GM23248 (cell line): Measurements from ENCODE around the gene HLCS. TPM values are rescaled to one million over a fixed set of nuclear protein-coding genes. Genes with fewer than 3 reads are reported as not detected.

Experiments used
- DNase-seq: peaks from one replicate; pipeline ENCODE4 v3.0.0-alpha.2; 2015
- H2AFZ ChIP-seq: fragments of 200-600 bp; sonication (generic); 2 replicates; pipeline ENCODE4 v1.6.1; 2016; ENCODE audit warnings: antibody characterized with exemption
- H3F3A ChIP-seq: fragments of 200-600 bp; sonication (generic); 2 replicates; pipeline ENCODE4 v1.6.1; 2016; ENCODE audit warnings: mild to moderate bottlenecking, antibody characterized with exemption, mixed run types; ENCODE audit not compliant: insufficient read depth
- H3K27ac ChIP-seq: fragments of 200-600 bp; sonication (generic); 2 replicates; pipeline ENCODE4 v1.5.1; 2016; ENCODE audit warnings: mild to moderate bottlenecking
- H3K27me3 ChIP-seq: fragments of 200-600 bp; sonication (generic); replicated peaks from 2 replicates; pipeline ENCODE4 v1.6.1; 2016; ENCODE audit warnings: mild to moderate bottlenecking; ENCODE audit not compliant: insufficient read depth
- H3K36me3 ChIP-seq: fragments of 200-600 bp; sonication (generic); 2 replicates; pipeline ENCODE4 v1.6.1; 2016; ENCODE audit warnings: low read depth, mild to moderate bottlenecking
- H3K4me1 ChIP-seq: fragments of 200-600 bp; sonication (generic); 2 replicates; pipeline ENCODE4 v1.6.1; 2016; ENCODE audit warnings: mild to moderate bottlenecking; ENCODE audit not compliant: insufficient read depth
- H3K4me2 ChIP-seq: fragments of 200-600 bp; sonication (generic); one replicate; pipeline ENCODE4 v1.6.1; 2016; ENCODE audit warnings: mild to moderate bottlenecking; ENCODE audit not compliant: unreplicated experiment
- H3K4me3 ChIP-seq: fragments of 200-600 bp; sonication (generic); 2 replicates; pipeline ENCODE4 v1.5.1; 2016; ENCODE audit warnings: mild to moderate bottlenecking
- H3K79me2 ChIP-seq: fragments of 200-600 bp; sonication (generic); 2 replicates; pipeline ENCODE4 v1.6.1; 2016; ENCODE audit warnings: mild to moderate bottlenecking; ENCODE audit not compliant: insufficient read depth
- H3K9ac ChIP-seq: fragments of 200-600 bp; sonication (generic); 2 replicates; pipeline ENCODE4 v1.6.1; 2016; ENCODE audit warnings: mild to moderate bottlenecking
- H3K9me2 ChIP-seq: fragments of 200-600 bp; sonication (generic); 2 replicates; pipeline ENCODE4 v1.6.1; 2016; ENCODE audit warnings: mixed run types, mild to moderate bottlenecking, moderate library complexity; ENCODE audit not compliant: insufficient read depth
- H3K9me3 ChIP-seq: fragments of 200-600 bp; sonication (generic); one replicate; pipeline ENCODE4 v1.6.1; 2017; ENCODE audit warnings: low read depth
- H4K20me1 ChIP-seq: fragments of 200-600 bp; sonication (generic); 2 replicates; pipeline ENCODE4 v1.6.0; 2016; ENCODE audit not compliant: insufficient read depth
- EZH2 ChIP-seq: fragments of 200-600 bp; sonication (generic); IDR thresholded peaks from 2 replicates; pipeline ENCODE4 v1.6.1; 2018; ENCODE audit warnings: antibody characterized with exemption, mild to moderate bottlenecking; ENCODE audit not compliant: insufficient read depth, poor library complexity, severe bottlenecking
- EZH2phosphoT487 ChIP-seq: fragments of 200-600 bp; sonication (generic); IDR thresholded peaks from 2 replicates; pipeline ENCODE4 v1.6.1; 2018; ENCODE audit warnings: antibody characterized with exemption, moderate library complexity, mild to moderate bottlenecking, low read depth; ENCODE audit not compliant: insufficient read depth
- WGBS, 2 experiments: methylation state at CpG; one replicate each; pipeline ENCODE4 v1.1.6; 2015 to 2017; ENCODE audit warnings: low lambda C conversion rate in 2 of 2, low coverage in 1 of 2; ENCODE audit errors: missing lambda C conversion rate in 2 of 2; 5-methylcytosine and 5-hydroxymethylcytosine counted together
- in situ Hi-C: fragments of 300-500 bp; cut with MboI; formaldehyde crosslinking; loops from 2 replicates; pipeline ENCODE4 v1.15.0; 2020
- polyA plus RNA-seq: library from polyadenylated mRNA; unstranded; fragments of >200 nt; fragmentation: Nextera tagmentation; extraction: Ambion mirVana; gene quantifications from 2 replicates; pipeline ENCODE4 v1.2.1, GENCODE V29; 2016
- total RNA-seq: library from RNA; depleted of rRNA; stranded (reverse); fragments of >200 nt; shearing (Covaris generic); gene quantifications from 2 replicates; pipeline ENCODE4 v1.2.3, GENCODE V29; 2014

The HLCS gene
- total and polyA plus RNA-seq, 2 experiments from 2014 or later: 21.4 to 42.5 TPM

DNA sequence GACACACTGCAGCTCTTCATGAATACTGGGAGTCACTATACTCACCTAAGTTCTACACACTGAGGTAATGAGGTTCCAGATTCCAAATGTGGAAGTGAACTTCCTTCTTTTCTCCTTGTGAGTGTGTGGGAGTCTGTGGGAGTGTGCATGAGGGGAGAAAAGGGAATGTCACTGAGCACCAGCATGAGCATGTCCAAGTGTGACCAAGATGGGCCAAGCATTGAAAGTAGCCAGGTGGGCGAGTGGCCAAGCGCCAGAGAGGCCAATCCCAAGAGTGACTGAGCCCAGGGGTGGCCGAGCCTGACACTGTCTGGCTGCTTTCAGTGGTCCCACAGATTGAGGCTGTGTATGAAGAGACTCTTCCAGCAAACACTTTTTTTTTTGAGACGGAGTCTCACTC, 132.3 kb downstream of the HLCS start:
- no peaks in the 10 kb centered on the region for H3F3A ChIP-seq
- in situ Hi-C loops: no loop called here

DNA sequence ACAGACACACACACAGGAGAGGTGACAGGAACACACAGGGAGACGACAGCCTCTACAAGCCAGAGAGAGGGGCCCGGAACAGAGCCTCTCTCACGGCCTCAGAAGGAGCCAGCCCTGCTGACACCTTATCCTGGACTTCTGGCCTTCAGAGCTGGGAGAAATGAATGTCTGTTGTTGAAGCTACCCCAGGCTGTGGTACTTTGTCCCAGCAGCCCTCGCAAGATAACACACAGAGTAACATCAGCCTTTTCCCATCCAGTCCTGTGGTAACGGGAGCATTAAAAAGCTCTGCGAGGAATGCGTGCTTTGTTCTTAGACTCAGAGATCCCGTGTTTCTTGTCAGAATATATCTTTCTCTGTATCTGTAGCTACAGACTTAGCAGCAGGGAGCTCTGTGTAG, 136.4 kb downstream of the HLCS start:
- DNase-seq: no peak
- Histone ChIP-seq H3K9me2 (no peaks in the 10 kb centered on the region), H3K4me2 (no peak overlapping the region), H3K79me2 (no peaks in the 10 kb centered on the region), H3K4me3 (no peak overlapping the region), H3F3A (no peaks in the 10 kb centered on the region), H3K9me3 (no peaks in the 10 kb centered on the region), H2AFZ (no peak overlapping the region), H3K9ac (no peak overlapping the region), H3K27me3 (no peaks in the 10 kb centered on the region), H3K36me3 (no peaks in the 10 kb centered on the region), H4K20me1 (no peaks in the 10 kb centered on the region), H3K4me1 (no peaks in the 10 kb centered on the region), H3K27ac (no peak overlapping the region)
- no peak for TF ChIP-seq EZH2phosphoT487
- no peak for TF ChIP-seq EZH2
- in situ Hi-C loops: no loop called here
- 94 to 95% methylated on average over 8 of the region's 8 CpGs for WGBS, 2 experiments

More for the DNA sequence above, 132.3 kb downstream of the HLCS start:
- H3K36me3 ChIP-seq: no peaks in the 10 kb centered on the region
- no peaks in the 10 kb centered on the region for H3K9me3 ChIP-seq
- no peaks in the 10 kb centered on the region for H3K79me2 ChIP-seq
- WGBS, 2 experiments: 78 to 81% methylated on average over 4 of the region's 4 CpGs
- TF ChIP-seq EZH2 (no peak), EZH2phosphoT487 (no peak)
- no peak overlapping the region for H3K9ac ChIP-seq
- DNase-seq: no peak
- H3K27ac ChIP-seq: no peak overlapping the region
- H2AFZ ChIP-seq: no peak overlapping the region
- no peak overlapping the region for H3K4me2 ChIP-seq
- H3K9me2 ChIP-seq: no peaks in the 10 kb centered on the region
- no peaks in the 10 kb centered on the region for H3K27me3 ChIP-seq
- H4K20me1 ChIP-seq: no peaks in the 10 kb centered on the region
- no peaks in the 10 kb centered on the region for H3K4me1 ChIP-seq
- no peak overlapping the region for H3K4me3 ChIP-seq

DNA sequence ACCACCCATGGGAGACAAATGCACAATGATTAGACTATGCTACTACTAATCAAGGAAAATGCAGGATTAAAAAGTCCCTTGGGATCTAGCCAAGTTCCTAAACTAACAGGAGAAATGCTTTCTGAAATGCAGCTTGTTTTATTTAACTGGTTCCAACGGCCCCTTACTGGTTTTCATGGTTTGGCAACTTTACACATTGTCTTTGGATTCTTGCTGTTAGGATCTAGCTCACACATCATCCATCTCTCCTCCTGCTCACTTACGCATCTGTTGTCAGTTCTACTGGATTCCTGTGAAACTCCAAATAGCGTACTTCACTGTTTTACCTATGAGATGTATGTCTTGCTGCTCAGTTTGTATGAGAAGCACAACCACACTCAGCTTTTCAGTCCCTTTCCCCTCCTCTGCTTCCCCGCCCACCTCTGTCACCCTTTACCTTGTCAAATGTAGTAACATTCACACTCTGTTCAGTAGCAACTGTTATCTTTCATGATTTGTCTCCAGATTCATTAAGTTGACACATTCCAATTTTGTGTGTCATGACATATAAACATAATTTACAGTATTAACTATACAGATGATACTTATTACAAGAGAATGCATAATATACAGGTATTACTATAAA, 137.5 kb downstream of the HLCS start:
- Histone ChIP-seq H3K36me3 (no peaks in the 10 kb centered on the region), H3F3A (no peaks in the 10 kb centered on the region), H4K20me1 (no peaks in the 10 kb centered on the region), H3K79me2 (no peaks in the 10 kb centered on the region), H2AFZ (no peak overlapping the region), H3K27ac (no peak overlapping the region), H3K4me1 (no peaks in the 10 kb centered on the region), H3K4me3 (no peak overlapping the region), H3K4me2 (no peak overlapping the region), H3K27me3 (no peaks in the 10 kb centered on the region), H3K9ac (no peak overlapping the region), H3K9me3 (no peaks in the 10 kb centered on the region), H3K9me2 (no peaks in the 10 kb centered on the region)
- no peak for DNase-seq
- 73 to 81% methylated on average over 4 of the region's 4 CpGs for WGBS, 2 experiments
- in situ Hi-C loops: no loop called here
- TF ChIP-seq EZH2phosphoT487 (no peak), EZH2 (no peak)

- no peaks in the 10 kb centered on the region for H3K9me2 ChIP-seq
- H3K9ac ChIP-seq: no peak overlapping the region
- no peak overlapping the region for H3K27ac ChIP-seq
- no peak for DNase-seq
- H3K36me3 ChIP-seq: no peaks in the 10 kb centered on the region
- 94% methylated on average over 3 of the region's 3 CpGs for WGBS, 2 experiments
- H2AFZ ChIP-seq: no peak overlapping the region
- H4K20me1 ChIP-seq: no peaks in the 10 kb centered on the region
- H3K4me3 ChIP-seq: no peak overlapping the region
- in situ Hi-C loops: no loop called here
- no peaks in the 10 kb centered on the region for H3K4me1 ChIP-seq
- H3K9me3 ChIP-seq: no peaks in the 10 kb centered on the region
- no peaks in the 10 kb centered on the region for H3K79me2 ChIP-seq
- no peak for TF ChIP-seq EZH2phosphoT487
- no peak for TF ChIP-seq EZH2
- H3K27me3 ChIP-seq: no peaks in the 10 kb centered on the region
- no peak overlapping the region for H3K4me2 ChIP-seq
- H3F3A ChIP-seq: no peaks in the 10 kb centered on the region
These were observed 138.3 kb downstream of the HLCS start for GRCh38 chr21:36828208-36828607.
